Head of caudate nucleus (tissue), 42 donors: Measurements from ENCODE around the gene KIF26B.

Source experiments
- DNase-seq, 42 donors: peaks; one replicate each; pipeline versions ENCODE4 v3.0.0 to v3.0.0-alpha.2; 2020 to 2021; ENCODE audit warnings: mixed read lengths in 7 of 42
- intact Hi-C: fragments of 100-400 bp; cut with DNase I; formaldehyde crosslinking; loops from one replicate; pipeline ENCODE4 v1.15.0; 2022

KIF26B gene

GRCh38 chr1:245412306-245412705 is 257.5 kb downstream of the KIF26B start:
- DNase-seq: no peak
- intact Hi-C loops: no loop called here

GRCh38 chr1:245416781-245417180 is 262.0 kb downstream of the KIF26B start:
- intact Hi-C loops: no loop called here
- DNase-seq: no peak

GRCh38 chr1:245418077-245418476 is 263.3 kb downstream of the KIF26B start:
- intact Hi-C loops: no loop called here
- peak in 16 of 42 donors; percentile 4 to 53 (median 17) for DNase-seq

GRCh38 chr1:245419461-245419978 is 264.7 kb downstream of the KIF26B start:
- intact Hi-C loops: no loop called here
- no peak for DNase-seq

- intact Hi-C loops: no loop called here
- peak in 3 of 42 donors; percentile 16 to 49 (median 42) for DNase-seq
These were observed 265.2 kb downstream of the KIF26B start for GRCh38 chr1:245419989-245420388.

- intact Hi-C loops: no loop called here
- DNase-seq: no peak
These were observed 266.1 kb downstream of the KIF26B start for GRCh38 chr1:245420926-245421325.

- intact Hi-C loops: no loop called here
These were observed 273.9 kb downstream of the KIF26B start for GRCh38 chr1:245428681-245429080.

GRCh38 chr1:245431706-245432105 is 276.9 kb downstream of the KIF26B start:
- intact Hi-C loops: no loop called here
- DNase-seq: no peak

More at GRCh38 chr1:245428681-245429080, 273.9 kb downstream of the KIF26B start:
- no peak for DNase-seq

GRCh38 chr1:245432228-245432875 is 277.6 kb downstream of the KIF26B start:
- intact Hi-C loops: no loop called here
- DNase-seq: no peak

- intact Hi-C loops: no loop called here
These were observed 278.8 kb downstream of the KIF26B start for GRCh38 chr1:245433561-245433960.

GRCh38 chr1:245434280-245434679 is 279.5 kb downstream of the KIF26B start:
- DNase-seq: no peak
- intact Hi-C loops: no loop called here

More at GRCh38 chr1:245433561-245433960, 278.8 kb downstream of the KIF26B start:
- no peak for DNase-seq

- intact Hi-C loops: no loop called here
- no peak for DNase-seq
These were observed 281.6 kb downstream of the KIF26B start for GRCh38 chr1:245436407-245436806.

- DNase-seq: no peak
- intact Hi-C loops: no loop called here
These were observed 282.7 kb downstream of the KIF26B start for GRCh38 chr1:245437369-245438062.

GRCh38 chr1:245440922-245441321 is 286.1 kb downstream of the KIF26B start:
- no peak for DNase-seq
- intact Hi-C loops: no loop called here

GRCh38 chr1:245441689-245442088 is 286.9 kb downstream of the KIF26B start:
- no peak for DNase-seq
- intact Hi-C loops: no loop called here

GRCh38 chr1:245444147-245444828 is 289.5 kb downstream of the KIF26B start:
- DNase-seq: no peak
- intact Hi-C loops: no loop called here

GRCh38 chr1:245444945-245445344 is 290.2 kb downstream of the KIF26B start:
- intact Hi-C loops: no loop called here
- DNase-seq: no peak

- intact Hi-C loops: no loop called here
- DNase-seq: no peak
These were observed 293.7 kb downstream of the KIF26B start for GRCh38 chr1:245448531-245448930.

GRCh38 chr1:245448975-245449431 is 294.2 kb downstream of the KIF26B start:
- intact Hi-C loops: no loop called here
- no peak for DNase-seq

- DNase-seq: no peak
- intact Hi-C loops: no loop called here
These were observed 298.8 kb downstream of the KIF26B start for GRCh38 chr1:245453541-245453940.
